Spleen (tissue), 11 donors: ENCODE measurements around the gene NMNAT2. TPM values are rescaled to one million over a fixed set of nuclear protein-coding genes. Genes with fewer than 3 reads are reported as not detected.

ENCODE experiments used
- DNase-seq: peaks from one replicate; pipeline ENCODE4 v3.0.0-alpha.2; 2020
- H3K27ac ChIP-seq, 8 donors: fragments of 200-600 bp; sonication (generic) in 7 of 8; 1 replicate in 4 of 8; 2 replicates in 4 of 8; pipeline versions ENCODE4 v1.5.0 to v1.8.0; 2016 to 2021; ENCODE audit warnings: inconsistent platforms in 4 of 8, mild to moderate bottlenecking in 4 of 8, moderate library complexity in 1 of 8
- H3K27me3 ChIP-seq, 7 donors: fragments of 200-600 bp; sonication (generic) in 6 of 7; replicated peaks in 1 of 7; 1 replicate in 4 of 7; 2 replicates in 3 of 7; pipeline versions ENCODE4 v1.5.0 to v1.8.0; 2016 to 2021; ENCODE audit warnings: inconsistent platforms in 3 of 7, mild to moderate bottlenecking in 1 of 7
- H3K36me3 ChIP-seq, 6 donors: fragments of 200-600 bp; sonication (generic) in 5 of 6; 1 replicate in 4 of 6; 2 replicates in 2 of 6; pipeline versions ENCODE4 v1.5.0 to v1.8.0; 2016 to 2021; ENCODE audit warnings: inconsistent platforms in 2 of 6
- H3K4me1 ChIP-seq, 6 donors: fragments of 200-600 bp; sonication (generic) in 5 of 6; 1 replicate in 3 of 6; 2 replicates in 3 of 6; pipeline versions ENCODE4 v1.5.0 to v1.8.0; 2016 to 2021; ENCODE audit warnings: inconsistent platforms in 3 of 6
- H3K4me3 ChIP-seq, 8 donors: fragments of 200-600 bp; sonication (generic) in 7 of 8; 1 replicate in 4 of 8; 2 replicates in 4 of 8; pipeline versions ENCODE4 v1.5.0 to v1.8.0; 2016 to 2021; ENCODE audit warnings: inconsistent platforms in 4 of 8, mild to moderate bottlenecking in 4 of 8, moderate library complexity in 2 of 8
- H3K9me3 ChIP-seq, 8 donors: fragments of 200-600 bp; sonication (generic) in 7 of 8; 1 replicate in 4 of 8; 2 replicates in 4 of 8; pipeline versions ENCODE4 v1.5.0 to v1.8.0; 2016 to 2021; ENCODE audit warnings: inconsistent platforms in 4 of 8
- POLR2A ChIP-seq, 3 donors: fragments of 450-650 bp; IDR thresholded peaks; one replicate each; pipeline ENCODE4 v1.5.1; 2017; ENCODE audit warnings: antibody characterized with exemption in 3 of 3, mild to moderate bottlenecking in 1 of 3
- POLR2AphosphoS5 ChIP-seq, 3 donors: sonication (generic); formaldehyde crosslinking; IDR thresholded peaks; one replicate each; pipeline ENCODE4 v1.5.1; 2017; ENCODE audit warnings: antibody characterized with exemption in 3 of 3
- WGBS, 5 donors: extraction: QIAGEN DNeasy Blood & Tissue Kit in 3 of 5; methylation state at CpG; one replicate each; pipeline versions ENCODE4 v1.1.5 to v1.1.7; 2013 to 2018; 5-methylcytosine and 5-hydroxymethylcytosine counted together
- intact Hi-C: fragments of 100-400 bp; cut with DNase I; formaldehyde crosslinking; loops from one replicate; pipeline ENCODE4 v1.15.0; 2023; ENCODE audit warnings: low total_unique reads
- polyA plus RNA-seq, 3 donors: library from polyadenylated mRNA; stranded (reverse); fragments of 200-250 nt; gene quantifications; one replicate each; pipeline ENCODE4 v1.2.1, GENCODE V29; 2013
- total RNA-seq, 7 donors: library from RNA; depleted of rRNA in 3 of 7; stranded (reverse); fragments of >200 nt in 3 of 7; fragmentation: NEBNext Ultra II Directional in 4 of 7; extraction: Animal tissue kit (Norgen Biotek cat#: 25700) in 4 of 7; gene quantifications; one replicate each; pipeline versions ENCODE4 v1.1.0 to v1.2.1, GENCODE V29; 2016 to 2021
- TF ChIP-seq, protein P1 (sequence below), 11 experiments: fragments of 200-600 bp in 7 of 11; fragments of 450-650 bp in 4 of 11; sonication (generic) in 4 of 11; IDR thresholded peaks in 8 of 11; conservative IDR thresholded peaks in 3 of 11; 1 replicate in 7 of 11; 2 replicates in 4 of 11; pipeline versions ENCODE4 v1.4.0 to v1.8.0; 2016 to 2021; ENCODE audit warnings: antibody characterized with exemption in 11 of 11, inconsistent platforms in 4 of 11, mild to moderate bottlenecking in 1 of 11
- donor health status: healthy with polysubstance abuse.
- donor health status: DM: no; HTN: no; CAD: no; lungs with moderate emphysema.
- donor health status: DM: no; HTN: no; CAD: no.
- donor health status: Bipolar disorder and iron deficiency.
- donor health status: healthy.
- donor health status: DM: no; HTN: no; CAD: no.
- donor health status: DM: yes; HTN: yes; CAD: no.

NMNAT2 gene
- total and polyA plus RNA-seq, 10 donors: 0.05 to 1.7 (median 0.17) TPM

DNA sequence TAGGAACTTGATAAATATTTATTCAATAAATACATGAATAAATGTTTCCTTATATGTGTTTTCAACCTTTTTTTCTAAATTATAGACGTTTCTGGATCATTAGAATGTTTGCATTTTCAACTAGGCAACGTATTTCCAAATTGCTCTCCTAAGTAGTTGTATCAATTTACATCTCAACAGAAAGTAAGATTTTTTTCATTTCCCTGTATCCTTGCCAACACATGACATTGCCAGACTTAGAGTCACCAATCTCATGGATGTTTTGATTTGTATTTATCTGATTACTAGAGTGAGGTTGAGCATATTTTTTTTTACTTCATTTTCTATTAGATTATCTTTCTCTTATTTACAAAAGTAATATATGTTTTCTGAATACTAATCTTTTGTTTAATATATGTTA, 31.9 kb upstream of the NMNAT2 start:
- H3K27me3 ChIP-seq: peaks cover 0 to 13% (median 0%) of the 10 kb centered on the region in 7 donors
- no peaks in the 10 kb centered on the region for H3K36me3 ChIP-seq
- no peak for DNase-seq
- H3K4me3 ChIP-seq: no peak overlapping the region
- no peaks in the 10 kb centered on the region for H3K4me1 ChIP-seq
- intact Hi-C loops: no loop called here
- no peak overlapping the region for H3K27ac ChIP-seq
- TF ChIP-seq POLR2A (IDR thresholded peaks at IDR 0.05) (no peak), POLR2AphosphoS5 (IDR thresholded peaks at IDR 0.05) (no peak)
- TF ChIP-seq, protein P1, sequence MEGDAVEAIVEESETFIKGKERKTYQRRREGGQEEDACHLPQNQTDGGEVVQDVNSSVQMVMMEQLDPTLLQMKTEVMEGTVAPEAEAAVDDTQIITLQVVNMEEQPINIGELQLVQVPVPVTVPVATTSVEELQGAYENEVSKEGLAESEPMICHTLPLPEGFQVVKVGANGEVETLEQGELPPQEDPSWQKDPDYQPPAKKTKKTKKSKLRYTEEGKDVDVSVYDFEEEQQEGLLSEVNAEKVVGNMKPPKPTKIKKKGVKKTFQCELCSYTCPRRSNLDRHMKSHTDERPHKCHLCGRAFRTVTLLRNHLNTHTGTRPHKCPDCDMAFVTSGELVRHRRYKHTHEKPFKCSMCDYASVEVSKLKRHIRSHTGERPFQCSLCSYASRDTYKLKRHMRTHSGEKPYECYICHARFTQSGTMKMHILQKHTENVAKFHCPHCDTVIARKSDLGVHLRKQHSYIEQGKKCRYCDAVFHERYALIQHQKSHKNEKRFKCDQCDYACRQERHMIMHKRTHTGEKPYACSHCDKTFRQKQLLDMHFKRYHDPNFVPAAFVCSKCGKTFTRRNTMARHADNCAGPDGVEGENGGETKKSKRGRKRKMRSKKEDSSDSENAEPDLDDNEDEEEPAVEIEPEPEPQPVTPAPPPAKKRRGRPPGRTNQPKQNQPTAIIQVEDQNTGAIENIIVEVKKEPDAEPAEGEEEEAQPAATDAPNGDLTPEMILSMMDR (IDR thresholded peaks at IDR 0.05 in 8 of 11, conservative IDR thresholded peaks at IDR 0.05 in 3 of 11): no peak
- WGBS, 5 donors: 62 to 74% (median 64%) methylated on average over 2 of the region's 2 CpGs
- H3K9me3 ChIP-seq: no peaks in the 10 kb centered on the region

DNA sequence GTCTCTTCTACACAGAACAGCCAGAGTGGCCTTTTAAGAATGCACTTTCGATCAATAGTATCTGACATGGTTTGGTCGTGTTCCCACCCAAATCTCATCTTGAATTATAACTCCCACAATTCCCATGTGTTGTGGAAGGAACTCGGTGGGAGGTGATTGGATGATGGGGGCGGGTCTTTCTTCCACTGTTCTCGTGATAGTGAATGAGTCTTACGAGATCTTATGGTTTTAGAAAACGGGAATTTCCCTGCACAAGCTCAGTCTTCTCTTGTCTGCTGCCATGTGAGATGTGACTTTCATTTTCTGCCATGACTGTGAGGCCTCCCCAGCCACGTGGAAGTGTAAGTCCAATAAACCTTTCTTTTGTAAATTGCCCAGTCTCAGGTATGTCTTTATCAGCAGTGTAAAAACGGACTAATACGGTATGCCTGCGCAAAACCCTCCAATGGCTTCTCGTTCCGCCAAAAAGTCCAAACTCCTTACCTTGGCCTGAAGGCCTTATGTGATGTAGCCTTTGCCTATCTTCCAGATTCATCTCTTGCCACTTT, 31.1 kb upstream of the NMNAT2 start:
- H3K36me3 ChIP-seq: no peaks in the 10 kb centered on the region
- H3K27me3 ChIP-seq: peaks cover 0 to 5% (median 0%) of the 10 kb centered on the region in 7 donors
- H3K4me1 ChIP-seq: no peaks in the 10 kb centered on the region
- TF ChIP-seq POLR2AphosphoS5 (IDR thresholded peaks at IDR 0.05) (no peak), POLR2A (IDR thresholded peaks at IDR 0.05) (no peak)
- TF ChIP-seq, protein P1 (IDR thresholded peaks at IDR 0.05 in 8 of 11, conservative IDR thresholded peaks at IDR 0.05 in 3 of 11): no peak
- H3K9me3 ChIP-seq: no peaks in the 10 kb centered on the region
- intact Hi-C loops: no loop called here
- no peak for DNase-seq
- WGBS, 5 donors: 90 to 93% (median 90%) methylated on average over 13 of the region's 13 CpGs
- no peak overlapping the region for H3K27ac ChIP-seq
- H3K4me3 ChIP-seq: no peak overlapping the region

DNA sequence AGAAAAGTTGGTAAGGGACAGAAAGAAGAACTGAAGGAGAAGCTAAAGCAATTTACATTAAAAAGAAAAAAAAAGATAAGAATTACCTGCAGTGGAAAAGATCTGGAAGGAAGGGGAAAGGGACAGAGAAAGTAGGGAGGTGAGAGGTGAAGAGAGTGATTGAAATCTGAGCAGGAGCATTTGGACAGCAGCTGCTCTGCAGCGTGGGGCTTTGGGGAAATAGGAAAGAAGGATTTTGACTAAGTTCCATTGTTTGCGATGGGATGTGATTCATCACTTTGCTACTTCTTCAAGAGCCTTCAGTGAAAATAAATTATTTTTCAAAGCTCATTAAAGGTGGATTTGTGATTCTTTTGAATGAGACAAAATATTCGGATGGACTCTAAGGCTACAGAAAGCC, 26.1 kb upstream of the NMNAT2 start:
- H3K36me3 ChIP-seq: no peaks in the 10 kb centered on the region
- 63 to 80% (median 70%) methylated on average over 3 of the region's 3 CpGs for WGBS, 5 donors
- no peak for DNase-seq
- intact Hi-C loops: no loop called here
- H3K4me3 ChIP-seq: no peak overlapping the region
- TF ChIP-seq POLR2A (IDR thresholded peaks at IDR 0.05): no peak
- TF ChIP-seq, protein P1 (IDR thresholded peaks at IDR 0.05 in 8 of 11, conservative IDR thresholded peaks at IDR 0.05 in 3 of 11): no peak
- no peaks in the 10 kb centered on the region for H3K9me3 ChIP-seq
- no peak overlapping the region for H3K27ac ChIP-seq
- no peaks in the 10 kb centered on the region for H3K4me1 ChIP-seq
- no peaks in the 10 kb centered on the region for H3K27me3 ChIP-seq

- H3K27me3 ChIP-seq: no peaks in the 10 kb centered on the region
- no peaks in the 10 kb centered on the region for H3K9me3 ChIP-seq
- H3K36me3 ChIP-seq: no peaks in the 10 kb centered on the region
- WGBS, 5 donors: 67 to 86% (median 77%) methylated on average over 1 of the region's 1 CpG
- H3K4me3 ChIP-seq: no peak overlapping the region
- H3K4me1 ChIP-seq: no peaks in the 10 kb centered on the region
- H3K27ac ChIP-seq: no peak overlapping the region
- intact Hi-C loops: no loop called here
- DNase-seq: no peak
- TF ChIP-seq, protein P1 (IDR thresholded peaks at IDR 0.05 in 8 of 11, conservative IDR thresholded peaks at IDR 0.05 in 3 of 11): no peak
- TF ChIP-seq POLR2AphosphoS5 (IDR thresholded peaks at IDR 0.05): no peak
These were observed 25.3 kb upstream of the NMNAT2 start for GRCh38 chr1:183443466-183443865.
